GM23338 (cell line): Measurements from ENCODE around the gene WDR41. TPM values are rescaled to one million over a fixed set of nuclear protein-coding genes. Genes with fewer than 3 reads are reported as not detected.

Experiments used
- ATAC-seq: fragments of 200-7000 bp; cut with Tn5 transposase; 3 replicates; pipeline ENCODE4 v1.9.1; 2020
- DNase-seq: peaks from one replicate; pipeline ENCODE4 v3.0.0-alpha.2; 2015; ENCODE audit warnings: low spot score
- H2AFZ ChIP-seq: fragments of 200-600 bp; sonication (generic); 2 replicates; pipeline ENCODE4 v1.8.0; 2016; ENCODE audit warnings: antibody characterized with exemption, mild to moderate bottlenecking, moderate library complexity
- H3F3A ChIP-seq: fragments of 200-600 bp; sonication (generic); replicated peaks from 2 replicates; pipeline ENCODE4 v1.8.0; 2017; ENCODE audit warnings: antibody characterized with exemption, mixed run types, low read depth
- H3K27ac ChIP-seq: fragments of 200-600 bp; sonication (generic); 2 replicates; pipeline ENCODE4 v1.6.1; 2016; ENCODE audit warnings: low read depth
- H3K27me3 ChIP-seq: fragments of 200-600 bp; sonication (generic); 2 replicates; pipeline ENCODE4 v1.8.0; 2016; ENCODE audit warnings: mild to moderate bottlenecking, mixed run types, moderate library complexity; ENCODE audit not compliant: insufficient read depth
- H3K36me3 ChIP-seq: fragments of 200-600 bp; sonication (generic); 2 replicates; pipeline ENCODE4 v1.8.0; 2016; ENCODE audit warnings: mild to moderate bottlenecking; ENCODE audit not compliant: insufficient read depth
- H3K4me1 ChIP-seq: fragments of 200-600 bp; sonication (generic); 2 replicates; pipeline ENCODE4 v1.8.0; 2016; ENCODE audit warnings: mild to moderate bottlenecking, moderate library complexity; ENCODE audit not compliant: insufficient read depth
- H3K4me2 ChIP-seq: fragments of 200-600 bp; sonication (generic); 2 replicates; pipeline ENCODE4 v1.7.1; 2017; ENCODE audit warnings: mixed run types
- H3K4me3 ChIP-seq: fragments of 200-600 bp; sonication (generic); 2 replicates; pipeline ENCODE4 v1.6.1; 2016; ENCODE audit warnings: mixed run types
- H3K79me2 ChIP-seq: fragments of 200-600 bp; sonication (generic); replicated peaks from 2 replicates; pipeline ENCODE4 v1.8.0; 2017; ENCODE audit warnings: mild to moderate bottlenecking; ENCODE audit not compliant: insufficient read depth
- H3K9me2 ChIP-seq: fragments of 200-600 bp; sonication (generic); 2 replicates; pipeline ENCODE4 v1.8.0; 2017; ENCODE audit not compliant: insufficient read depth
- H4K20me1 ChIP-seq: fragments of 200-600 bp; sonication (generic); replicated peaks from 2 replicates; pipeline ENCODE4 v1.8.0; 2017; ENCODE audit warnings: mild to moderate bottlenecking; ENCODE audit not compliant: insufficient read depth
- H3K27ac Mint-ChIP-seq: 2 replicates; pipeline ENCODE4 v1.8.0; 2020; ENCODE audit warnings: inconsistent platforms, mild to moderate bottlenecking, moderate library complexity, mixed read lengths
- H3K27me3 Mint-ChIP-seq: 3 replicates; pipeline ENCODE4 v1.8.0; 2022; ENCODE audit warnings: low read depth, mild to moderate bottlenecking, moderate library complexity, mixed read lengths, inconsistent platforms; ENCODE audit not compliant: insufficient read depth, poor library complexity
- H3K36me3 Mint-ChIP-seq: 3 replicates; pipeline ENCODE4 v1.8.0; 2021; ENCODE audit warnings: low read depth, mild to moderate bottlenecking, inconsistent platforms, moderate library complexity, mixed read lengths
- H3K4me1 Mint-ChIP-seq: 3 replicates; pipeline ENCODE4 v1.8.0; 2020; ENCODE audit warnings: mild to moderate bottlenecking, inconsistent platforms, mixed read lengths
- H3K4me3 Mint-ChIP-seq: 3 replicates; pipeline ENCODE4 v1.8.0; 2021; ENCODE audit warnings: moderate library complexity, mild to moderate bottlenecking, inconsistent platforms, mixed read lengths
- H3K9me3 Mint-ChIP-seq: 3 replicates; pipeline ENCODE4 v1.8.0; 2020; ENCODE audit warnings: moderate library complexity, mild to moderate bottlenecking, inconsistent platforms, mixed read lengths
- CREB1 ChIP-seq: fragments of 250-450 bp; sonication (Bioruptor Pico); IDR thresholded peaks from 2 replicates; pipeline ENCODE4 v1.5.0; 2020; ENCODE audit warnings: low read depth, mild to moderate bottlenecking, moderate library complexity
- EZH2phosphoT487 ChIP-seq: fragments of 200-600 bp; sonication (generic); IDR thresholded peaks from one replicate; pipeline ENCODE4 v1.8.1; 2018; ENCODE audit warnings: antibody characterized with exemption; ENCODE audit not compliant: unreplicated experiment
- JUNB ChIP-seq: IDR thresholded peaks from one replicate; pipeline ENCODE4 v1.6.1; 2016; ENCODE audit warnings: antibody characterized with exemption; ENCODE audit not compliant: unreplicated experiment
- POLR2AphosphoS5 ChIP-seq: IDR thresholded peaks from 2 replicates; pipeline ENCODE4 v1.6.1; 2016; ENCODE audit warnings: antibody characterized with exemption, low read depth
- ZNF114 ChIP-seq: fragments of 250-450 bp; sonication (Bioruptor Pico); IDR thresholded peaks from 2 replicates; pipeline ENCODE4 v1.5.0; 2020; ENCODE audit warnings: mild to moderate bottlenecking, moderate library complexity
- ZNF331 ChIP-seq: fragments of 250-450 bp; sonication (Bioruptor Pico); IDR thresholded peaks from 2 replicates; pipeline ENCODE4 v1.5.0; 2020; ENCODE audit warnings: low read depth, mild to moderate bottlenecking, moderate library complexity
- polyA plus RNA-seq: library from polyadenylated mRNA; unstranded; fragments of >200 nt; fragmentation: Nextera tagmentation; extraction: Ambion mirVana; gene quantifications from 2 replicates; pipeline ENCODE4 v1.2.1, GENCODE V29; 2016
- total RNA-seq: library from RNA; depleted of rRNA; stranded (reverse); fragments of >200 nt; shearing (Covaris generic); gene quantifications from 2 replicates; pipeline ENCODE4 v1.2.3, GENCODE V29; 2014
- TF ChIP-seq, protein P1 (sequence below): fragments of 250-450 bp; sonication (Bioruptor Pico); IDR thresholded peaks from 2 replicates; pipeline ENCODE4 v1.5.0; 2020; ENCODE audit warnings: mild to moderate bottlenecking, moderate library complexity
- TF ChIP-seq, protein P2 (sequence below): IDR thresholded peaks from 2 replicates; pipeline ENCODE4 v1.6.1; 2016; ENCODE audit warnings: antibody characterized with exemption

WDR41 gene
- total and polyA plus RNA-seq, 2 experiments from 2014 or later, result 19.1 to 40.4 TPM

DNA sequence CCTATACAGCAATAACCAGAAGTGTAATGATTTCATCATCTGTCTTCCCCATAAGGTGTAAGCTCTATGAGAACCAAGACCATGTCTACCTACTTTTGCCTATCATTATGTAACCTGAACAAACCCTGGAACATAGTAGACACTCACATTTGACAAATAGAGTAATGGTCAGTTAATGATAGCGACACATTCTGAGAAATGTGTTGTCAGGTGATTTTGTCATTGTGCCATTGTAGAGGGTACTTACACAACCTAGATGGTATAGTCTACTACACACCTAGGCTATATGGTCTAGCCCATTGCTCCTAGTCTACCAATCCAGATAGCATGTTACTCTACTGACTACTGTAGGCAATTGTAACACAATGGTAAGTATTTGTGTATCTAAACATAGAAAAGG is 22.3 kb upstream of the WDR41 start (continued):
- TF ChIP-seq, protein P1, sequence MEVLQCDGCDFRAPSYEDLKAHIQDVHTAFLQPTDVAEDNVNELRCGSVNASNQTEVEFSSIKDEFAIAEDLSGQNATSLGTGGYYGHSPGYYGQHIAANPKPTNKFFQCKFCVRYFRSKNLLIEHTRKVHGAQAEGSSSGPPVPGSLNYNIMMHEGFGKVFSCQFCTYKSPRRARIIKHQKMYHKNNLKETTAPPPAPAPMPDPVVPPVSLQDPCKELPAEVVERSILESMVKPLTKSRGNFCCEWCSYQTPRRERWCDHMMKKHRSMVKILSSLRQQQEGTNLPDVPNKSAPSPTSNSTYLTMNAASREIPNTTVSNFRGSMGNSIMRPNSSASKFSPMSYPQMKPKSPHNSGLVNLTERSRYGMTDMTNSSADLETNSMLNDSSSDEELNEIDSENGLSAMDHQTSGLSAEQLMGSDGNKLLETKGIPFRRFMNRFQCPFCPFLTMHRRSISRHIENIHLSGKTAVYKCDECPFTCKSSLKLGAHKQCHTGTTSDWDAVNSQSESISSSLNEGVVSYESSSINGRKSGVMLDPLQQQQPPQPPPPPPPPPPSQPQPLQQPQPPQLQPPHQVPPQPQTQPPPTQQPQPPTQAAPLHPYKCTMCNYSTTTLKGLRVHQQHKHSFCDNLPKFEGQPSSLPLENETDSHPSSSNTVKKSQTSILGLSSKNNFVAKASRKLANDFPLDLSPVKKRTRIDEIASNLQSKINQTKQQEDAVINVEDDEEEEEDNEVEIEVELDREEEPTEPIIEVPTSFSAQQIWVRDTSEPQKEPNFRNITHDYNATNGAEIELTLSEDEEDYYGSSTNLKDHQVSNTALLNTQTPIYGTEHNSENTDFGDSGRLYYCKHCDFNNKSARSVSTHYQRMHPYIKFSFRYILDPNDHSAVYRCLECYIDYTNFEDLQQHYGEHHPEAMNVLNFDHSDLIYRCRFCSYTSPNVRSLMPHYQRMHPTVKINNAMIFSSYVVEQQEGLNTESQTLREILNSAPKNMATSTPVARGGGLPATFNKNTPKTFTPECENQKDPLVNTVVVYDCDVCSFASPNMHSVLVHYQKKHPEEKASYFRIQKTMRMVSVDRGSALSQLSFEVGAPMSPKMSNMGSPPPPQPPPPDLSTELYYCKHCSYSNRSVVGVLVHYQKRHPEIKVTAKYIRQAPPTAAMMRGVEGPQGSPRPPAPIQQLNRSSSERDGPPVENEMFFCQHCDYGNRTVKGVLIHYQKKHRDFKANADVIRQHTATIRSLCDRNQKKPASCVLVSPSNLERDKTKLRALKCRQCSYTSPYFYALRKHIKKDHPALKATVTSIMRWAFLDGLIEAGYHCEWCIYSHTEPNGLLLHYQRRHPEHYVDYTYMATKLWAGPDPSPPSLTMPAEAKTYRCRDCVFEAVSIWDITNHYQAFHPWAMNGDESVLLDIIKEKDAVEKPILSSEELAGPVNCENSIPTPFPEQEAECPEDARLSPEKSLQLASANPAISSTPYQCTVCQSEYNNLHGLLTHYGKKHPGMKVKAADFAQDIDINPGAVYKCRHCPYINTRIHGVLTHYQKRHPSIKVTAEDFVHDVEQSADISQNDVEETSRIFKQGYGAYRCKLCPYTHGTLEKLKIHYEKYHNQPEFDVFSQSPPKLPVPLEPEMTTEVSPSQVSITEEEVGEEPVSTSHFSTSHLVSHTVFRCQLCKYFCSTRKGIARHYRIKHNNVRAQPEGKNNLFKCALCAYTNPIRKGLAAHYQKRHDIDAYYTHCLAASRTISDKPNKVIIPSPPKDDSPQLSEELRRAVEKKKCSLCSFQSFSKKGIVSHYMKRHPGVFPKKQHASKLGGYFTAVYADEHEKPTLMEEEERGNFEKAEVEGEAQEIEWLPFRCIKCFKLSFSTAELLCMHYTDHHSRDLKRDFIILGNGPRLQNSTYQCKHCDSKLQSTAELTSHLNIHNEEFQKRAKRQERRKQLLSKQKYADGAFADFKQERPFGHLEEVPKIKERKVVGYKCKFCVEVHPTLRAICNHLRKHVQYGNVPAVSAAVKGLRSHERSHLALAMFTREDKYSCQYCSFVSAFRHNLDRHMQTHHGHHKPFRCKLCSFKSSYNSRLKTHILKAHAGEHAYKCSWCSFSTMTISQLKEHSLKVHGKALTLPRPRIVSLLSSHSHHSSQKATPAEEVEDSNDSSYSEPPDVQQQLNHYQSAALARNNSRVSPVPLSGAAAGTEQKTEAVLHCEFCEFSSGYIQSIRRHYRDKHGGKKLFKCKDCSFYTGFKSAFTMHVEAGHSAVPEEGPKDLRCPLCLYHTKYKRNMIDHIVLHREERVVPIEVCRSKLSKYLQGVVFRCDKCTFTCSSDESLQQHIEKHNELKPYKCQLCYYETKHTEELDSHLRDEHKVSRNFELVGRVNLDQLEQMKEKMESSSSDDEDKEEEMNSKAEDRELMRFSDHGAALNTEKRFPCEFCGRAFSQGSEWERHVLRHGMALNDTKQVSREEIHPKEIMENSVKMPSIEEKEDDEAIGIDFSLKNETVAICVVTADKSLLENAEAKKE (CRISPR knock-in tag), result no peak
- TF ChIP-seq ZNF331 (CRISPR knock-in tag) (no peak), ZNF114 (CRISPR knock-in tag) (no peak), POLR2AphosphoS5 (no peak)

DNA sequence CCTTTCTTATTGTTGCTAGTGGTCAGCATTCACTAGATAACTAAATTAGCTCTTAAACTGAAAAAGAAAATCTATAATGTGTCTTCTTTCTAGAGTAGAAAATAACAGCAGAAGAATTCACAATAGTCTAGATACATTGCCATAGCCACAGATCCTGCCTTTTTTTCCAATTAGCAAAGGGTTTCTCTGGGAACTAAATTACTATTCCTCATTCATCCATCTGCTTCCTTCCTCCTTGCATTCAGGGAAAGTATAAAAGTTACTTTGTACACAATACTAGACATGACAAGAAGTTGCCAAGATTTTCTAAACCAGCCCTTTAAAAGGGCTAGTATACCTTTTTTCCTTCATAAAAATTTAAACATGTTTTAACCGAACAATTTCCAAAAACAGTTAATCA is 21.2 kb upstream of the WDR41 start:
- no peaks in the 10 kb centered on the region for H3K36me3 Mint-ChIP-seq
- peaks cover 5% of the 10 kb centered on the region; the same call in 1 of the 3 replicates for H3K9me3 Mint-ChIP-seq
- Histone ChIP-seq H3K79me2 (no peaks in the 10 kb centered on the region), H2AFZ (no peak overlapping the region), H3K4me3 (no peak overlapping the region), H3K4me1 (no peaks in the 10 kb centered on the region), H3K36me3 (no peaks in the 10 kb centered on the region), H3F3A (no peaks in the 10 kb centered on the region), H3K27me3 (no peaks in the 10 kb centered on the region), H4K20me1 (no peaks in the 10 kb centered on the region), H3K27ac (no peak overlapping the region), H3K4me2 (no peak overlapping the region), H3K9me2 (no peaks in the 10 kb centered on the region)
- ATAC-seq (no peak), DNase-seq (no peak)
- no peak overlapping the region for H3K27ac Mint-ChIP-seq
- no peaks in the 10 kb centered on the region for H3K4me1 Mint-ChIP-seq
- no peaks in the 10 kb centered on the region for H3K27me3 Mint-ChIP-seq
- no peak overlapping the region for H3K4me3 Mint-ChIP-seq
- no peak for TF ChIP-seq ZNF331 (CRISPR knock-in tag)
- TF ChIP-seq ZNF114 (CRISPR knock-in tag), result no peak
- TF ChIP-seq, protein P2, sequence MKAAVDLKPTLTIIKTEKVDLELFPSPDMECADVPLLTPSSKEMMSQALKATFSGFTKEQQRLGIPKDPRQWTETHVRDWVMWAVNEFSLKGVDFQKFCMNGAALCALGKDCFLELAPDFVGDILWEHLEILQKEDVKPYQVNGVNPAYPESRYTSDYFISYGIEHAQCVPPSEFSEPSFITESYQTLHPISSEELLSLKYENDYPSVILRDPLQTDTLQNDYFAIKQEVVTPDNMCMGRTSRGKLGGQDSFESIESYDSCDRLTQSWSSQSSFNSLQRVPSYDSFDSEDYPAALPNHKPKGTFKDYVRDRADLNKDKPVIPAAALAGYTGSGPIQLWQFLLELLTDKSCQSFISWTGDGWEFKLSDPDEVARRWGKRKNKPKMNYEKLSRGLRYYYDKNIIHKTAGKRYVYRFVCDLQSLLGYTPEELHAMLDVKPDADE, result no peak
- TF ChIP-seq JUNB, result no peak
- TF ChIP-seq EZH2phosphoT487, result no peak
- TF ChIP-seq, protein P1 (CRISPR knock-in tag), result no peak
- TF ChIP-seq CREB1 (CRISPR knock-in tag), result no peak
